HG03460 (cell line): Measurements from ENCODE around the gene LURAP1L.
A peak's percentile ranks its signal among the peaks of the same experiment; 100 is the strongest.

Source experiments
- ATAC-seq: cut with Tn5 transposase; IDR thresholded peaks from one replicate; pipeline ENCODE4 v1.9.1; 2021; ENCODE audit not compliant: unreplicated experiment

LURAP1L gene

GRCh38 chr9:12774861-12775678 lies at the start of gene LURAP1L:
LURAP1L (plus strand) TSS chr9:12775020; CDS start chr9:12775716, 696 bp downstream.
- no peak for ATAC-seq

- no peak for ATAC-seq
Observed at GRCh38 chr9:12726795-12727194, 48.0 kb upstream of the LURAP1L start.

- ATAC-seq, result no peak
Observed at GRCh38 chr9:12730198-12730597, 44.6 kb upstream of the LURAP1L start.

GRCh38 chr9:12730927-12731326 lies 43.9 kb upstream of the LURAP1L start:
- ATAC-seq, result no peak

GRCh38 chr9:12732971-12733370 lies 41.8 kb upstream of the LURAP1L start:
- ATAC-seq, result no peak

GRCh38 chr9:12735665-12736064 lies 39.2 kb upstream of the LURAP1L start:
- no peak for ATAC-seq

GRCh38 chr9:12737871-12738270 lies 36.9 kb upstream of the LURAP1L start:
- ATAC-seq, result no peak

GRCh38 chr9:12739014-12739652 lies 35.7 kb upstream of the LURAP1L start:
- no peak for ATAC-seq

GRCh38 chr9:12740845-12741244 lies 34.0 kb upstream of the LURAP1L start:
- ATAC-seq, result no peak

- ATAC-seq, result no peak
Observed at GRCh38 chr9:12748016-12748415, 26.8 kb upstream of the LURAP1L start.

- ATAC-seq, result no peak
Observed at GRCh38 chr9:12748954-12749353, 25.9 kb upstream of the LURAP1L start.

GRCh38 chr9:12753931-12754330 lies 20.9 kb upstream of the LURAP1L start:
- no peak for ATAC-seq

- ATAC-seq, result no peak
Observed at GRCh38 chr9:12759761-12760160, 15.1 kb upstream of the LURAP1L start.

- ATAC-seq, result no peak
Observed at GRCh38 chr9:12760758-12761157, 14.1 kb upstream of the LURAP1L start.

- ATAC-seq, result no peak
Observed at GRCh38 chr9:12764150-12764549, 10.7 kb upstream of the LURAP1L start.

- no peak for ATAC-seq
Observed at GRCh38 chr9:12765088-12765798, 9.6 kb upstream of the LURAP1L start.

GRCh38 chr9:12766357-12766756 lies 8.5 kb upstream of the LURAP1L start:
- ATAC-seq, result no peak

- no peak for ATAC-seq
Observed at GRCh38 chr9:12770261-12770660, 4.6 kb upstream of the LURAP1L start.

GRCh38 chr9:12771891-12772290 lies 2.9 kb upstream of the LURAP1L start:
- ATAC-seq, result no peak

- ATAC-seq, result no peak
Observed at GRCh38 chr9:12773562-12773961, 1.3 kb upstream of the LURAP1L start.

- ATAC-seq, result peak; percentile 81
Observed at GRCh38 chr9:12775679-12776512, 1.1 kb downstream of the LURAP1L start.
